ENCODE results near the gene RNF150.
"Not testable (repeated sequence)": the region's sequence is repeated elsewhere in the genome, so short reads cannot be mapped to it uniquely, and the experiment has no call there.

RNF150 gene

DNA sequence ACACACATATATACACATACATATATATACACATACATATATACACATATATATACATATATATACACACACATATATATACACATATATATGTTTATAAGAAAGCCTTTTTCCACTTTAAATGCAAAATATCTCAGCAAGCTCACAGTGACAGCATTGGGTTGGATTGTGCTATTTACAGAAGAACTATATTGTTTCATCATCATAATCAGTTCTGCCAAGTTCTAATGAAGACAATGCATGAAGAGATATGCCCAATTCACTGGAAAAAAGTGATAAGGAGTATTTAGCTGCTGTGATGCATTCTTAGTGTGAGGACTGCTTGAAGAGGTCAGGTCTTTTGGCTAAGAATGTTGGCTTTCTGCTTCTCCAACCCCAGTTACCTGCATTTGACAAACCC lies 54.4 kb downstream of the RNF150 start:
- DNase-seq (ENCODE audit: low read depth in 2 of 3, low spot score in 1 of 3) = no peak

DNA sequence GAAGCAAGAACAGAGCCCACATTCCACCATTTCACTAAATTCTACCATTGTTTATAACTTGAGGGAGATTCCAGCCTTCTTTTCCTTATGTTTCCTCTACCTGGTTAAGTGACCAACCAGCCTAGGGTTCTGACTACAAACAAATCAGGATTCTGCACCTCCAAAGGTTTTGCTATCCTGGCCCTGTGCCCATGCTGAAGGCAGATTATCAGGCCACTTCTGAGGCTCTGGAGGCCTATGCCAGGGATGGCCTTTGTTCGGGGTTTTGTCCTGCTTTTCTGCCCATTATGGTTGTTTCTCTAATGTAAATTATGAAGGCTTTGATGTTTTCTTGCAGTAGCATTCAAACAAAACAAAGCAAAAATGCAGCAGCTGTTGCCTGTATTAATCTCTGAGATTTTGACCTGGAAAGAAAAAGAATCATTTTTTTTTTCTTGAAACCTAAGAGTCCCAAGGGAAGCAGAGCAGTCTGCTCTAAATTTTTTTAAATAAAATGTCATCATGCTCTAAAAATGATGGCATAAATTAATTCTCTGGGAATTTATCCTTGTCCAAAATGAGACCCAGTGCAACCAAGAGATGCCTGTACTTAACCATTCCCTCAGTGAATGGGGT lies 55.6 kb downstream of the RNF150 start:
- DNase-seq (ENCODE audit: low read depth in 2 of 3, low spot score in 1 of 3) = no peak

- no peak for DNase-seq (ENCODE audit: low read depth in 2 of 3, low spot score in 1 of 3)
These were observed 57.7 kb downstream of the RNF150 start for GRCh38 chr4:141075553-141075952.

GRCh38 chr4:141074098-141074878 lies 59.0 kb downstream of the RNF150 start:
- no peak for DNase-seq (ENCODE audit: low read depth in 2 of 3, low spot score in 1 of 3)

DNA sequence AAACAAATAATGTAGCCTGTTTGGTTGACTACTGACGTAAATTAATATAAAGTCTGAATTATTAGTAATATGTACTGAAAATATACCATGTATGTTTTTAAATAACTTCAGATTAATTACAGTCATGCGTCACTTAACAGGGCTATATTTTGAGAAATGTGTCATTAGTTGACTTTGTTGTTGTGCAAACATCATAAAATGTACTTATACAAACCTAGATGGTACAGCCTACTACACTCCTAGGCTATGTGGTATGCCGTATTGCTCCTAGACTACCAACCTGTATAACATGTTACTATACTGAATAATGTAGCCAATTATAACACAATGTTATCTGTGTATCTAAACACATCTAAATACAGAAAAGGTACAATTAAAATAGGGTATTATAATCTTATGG lies 66.6 kb downstream of the RNF150 start:
- no peak for DNase-seq (ENCODE audit: low read depth in 2 of 3, low spot score in 1 of 3)

- no peak for DNase-seq (ENCODE audit: low read depth in 2 of 3, low spot score in 1 of 3)
These were observed 67.4 kb downstream of the RNF150 start for GRCh38 chr4:141065872-141066271.

- DNase-seq (ENCODE audit: low read depth in 2 of 3, low spot score in 1 of 3) = no peak
These were observed 70.6 kb downstream of the RNF150 start for GRCh38 chr4:141062651-141063050.

- DNase-seq (ENCODE audit: low read depth in 2 of 3, low spot score in 1 of 3) = no peak
These were observed 74.4 kb downstream of the RNF150 start for GRCh38 chr4:141058591-141059512.

GRCh38 chr4:141057582-141057981 lies 75.7 kb downstream of the RNF150 start:
- DNase-seq (ENCODE audit: low read depth in 2 of 3, low spot score in 1 of 3) = no peak

GRCh38 chr4:141056473-141056872 lies 76.8 kb downstream of the RNF150 start:
- no peak for DNase-seq (ENCODE audit: low read depth in 2 of 3, low spot score in 1 of 3)

GRCh38 chr4:141054446-141054845 lies 78.8 kb downstream of the RNF150 start:
- DNase-seq (ENCODE audit: low read depth in 2 of 3, low spot score in 1 of 3) = no peak

GRCh38 chr4:141050999-141051398 lies 82.3 kb downstream of the RNF150 start:
- not testable (repeated sequence) for DNase-seq (ENCODE audit: low read depth in 2 of 3, low spot score in 1 of 3)

- DNase-seq (ENCODE audit: low read depth in 2 of 3, low spot score in 1 of 3) = no peak
These were observed 85.9 kb downstream of the RNF150 start for GRCh38 chr4:141047228-141047884.

DNA sequence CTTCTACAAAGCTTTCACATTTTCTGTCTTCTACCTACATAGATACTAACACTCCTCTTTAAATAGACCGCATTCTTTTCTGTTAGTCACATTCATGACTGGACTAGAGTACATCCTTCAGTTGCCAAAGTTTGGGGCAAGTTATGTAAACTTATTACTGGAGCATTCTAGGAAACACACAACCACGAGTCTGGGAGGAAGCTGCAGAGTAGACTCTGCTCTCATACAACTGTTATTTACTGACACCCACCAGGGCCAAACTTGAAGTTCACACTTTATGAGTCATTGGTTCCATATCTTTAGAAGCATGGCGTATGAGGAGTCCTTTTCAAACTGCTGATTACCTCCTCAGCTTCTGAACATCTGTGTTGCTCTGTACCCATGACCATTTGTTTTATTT lies 87.0 kb downstream of the RNF150 start:
- DNase-seq (ENCODE audit: low read depth in 2 of 3, low spot score in 1 of 3) = no peak

- no peak for DNase-seq (ENCODE audit: low read depth in 2 of 3, low spot score in 1 of 3)
These were observed 87.4 kb downstream of the RNF150 start for GRCh38 chr4:141045848-141046247.

DNA sequence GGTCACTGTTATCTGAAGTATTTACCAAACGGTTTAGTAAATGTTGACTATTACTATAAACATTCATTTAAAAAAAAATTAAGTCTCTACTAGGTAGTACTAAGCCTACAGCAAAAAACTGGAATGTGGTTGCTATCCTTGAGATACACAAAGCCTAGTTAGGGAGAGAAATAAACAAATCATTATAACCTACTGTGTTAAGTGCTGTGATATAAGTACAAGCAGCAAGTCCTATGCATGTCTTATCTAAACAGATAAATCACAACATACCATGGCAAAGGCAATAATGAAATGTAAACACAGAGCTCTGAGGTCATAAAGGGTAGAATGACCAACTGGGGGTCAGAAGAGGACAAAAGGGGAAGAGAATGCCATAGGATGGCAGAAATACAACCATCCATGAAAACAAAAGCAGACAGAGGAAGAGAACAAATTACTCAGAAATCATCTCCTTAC lies 92.2 kb downstream of the RNF150 start:
- no peak for DNase-seq (ENCODE audit: low read depth in 2 of 3, low spot score in 1 of 3)

DNA sequence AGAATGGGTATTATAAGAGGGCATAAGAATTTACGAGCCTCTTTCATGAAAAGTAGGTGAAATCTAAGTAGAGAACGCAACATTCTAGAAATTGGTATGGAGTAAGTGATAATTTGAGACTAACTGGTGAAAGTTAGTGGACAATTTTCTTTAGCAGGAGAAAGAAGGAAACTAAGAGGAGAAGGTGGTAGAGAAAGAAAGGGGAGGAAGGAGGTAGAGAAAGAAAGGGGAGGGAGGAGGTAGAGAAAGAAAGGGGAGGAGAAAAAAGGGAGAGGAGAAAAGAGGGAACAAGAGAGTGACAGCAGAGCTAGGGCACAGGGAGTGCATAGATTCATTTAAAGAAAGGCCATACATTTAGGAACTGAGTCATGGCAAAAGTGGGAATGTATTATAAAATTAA lies 94.1 kb downstream of the RNF150 start:
- DNase-seq (ENCODE audit: low read depth in 2 of 3, low spot score in 1 of 3) = no peak

DNA sequence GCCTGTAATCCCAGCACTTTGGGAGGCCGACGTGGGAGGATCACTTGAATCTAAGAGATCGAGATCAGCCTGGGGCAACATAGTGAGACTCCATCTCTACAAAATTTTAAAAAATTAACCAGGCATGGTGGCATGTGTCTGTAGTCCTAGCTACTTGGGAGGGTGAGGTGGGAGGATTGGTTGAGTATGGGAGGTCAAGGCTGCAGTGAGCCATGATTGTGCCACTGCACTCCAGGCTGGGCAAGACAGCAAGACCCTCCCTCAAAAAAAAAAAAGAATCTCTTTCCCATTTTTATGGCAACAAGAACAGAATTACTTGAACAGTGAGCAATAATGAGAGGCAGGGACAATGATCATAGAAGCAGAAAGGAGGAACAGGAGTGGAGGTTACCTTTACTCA lies 94.8 kb downstream of the RNF150 start:
- DNase-seq (ENCODE audit: low read depth in 2 of 3, low spot score in 1 of 3) = no peak

GRCh38 chr4:141037446-141037845 lies 95.8 kb downstream of the RNF150 start:
- DNase-seq (ENCODE audit: low read depth in 2 of 3, low spot score in 1 of 3) = no peak

DNA sequence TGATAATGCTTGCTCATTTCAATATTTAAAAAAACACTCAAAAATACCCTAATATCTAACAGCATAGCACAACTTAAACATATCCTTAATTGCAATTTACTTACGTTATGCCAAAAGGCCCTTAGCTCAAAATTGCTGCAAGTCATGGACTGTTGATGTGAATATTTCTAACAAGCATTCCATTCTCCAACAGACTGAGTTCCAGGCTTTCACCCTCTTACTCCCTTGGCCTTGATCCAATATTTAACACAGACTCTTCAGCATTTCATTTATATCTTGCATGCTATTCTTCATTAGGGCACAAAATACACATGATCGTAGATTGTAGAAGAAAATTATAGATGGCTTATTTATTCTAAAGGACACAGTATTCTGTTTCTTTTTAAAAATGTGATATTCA lies 96.5 kb downstream of the RNF150 start:
- DNase-seq (ENCODE audit: low read depth in 2 of 3, low spot score in 1 of 3) = no peak

DNA sequence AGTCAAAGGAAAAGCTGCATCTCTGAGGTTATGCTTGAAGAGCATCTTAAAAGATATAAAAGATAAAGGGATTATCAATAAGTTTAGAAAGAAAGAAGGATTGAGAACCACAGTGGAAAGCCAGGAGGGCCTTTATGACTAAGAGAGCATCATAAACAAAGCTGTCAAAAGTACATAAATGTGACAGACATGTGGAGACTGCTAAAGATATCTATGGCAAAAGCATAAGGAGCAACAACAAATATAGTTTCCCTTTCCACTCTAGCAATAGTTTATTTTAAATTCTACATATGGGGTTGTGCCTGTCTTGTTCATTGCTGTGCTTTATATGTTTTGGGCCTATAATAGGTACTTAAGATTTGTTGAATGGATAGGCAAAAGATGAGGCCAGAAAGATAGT lies 97.3 kb downstream of the RNF150 start:
- DNase-seq (ENCODE audit: low read depth in 2 of 3, low spot score in 1 of 3) = no peak
